Measurements from ENCODE around the gene NLK. TPM values are rescaled to one million over a fixed set of nuclear protein-coding genes. Genes with fewer than 3 reads are reported as not detected.

The NLK gene
- total RNA-seq, 6 experiments from 2014 or later: 8.8 to 10.6 (median 9.9) TPM

DNA sequence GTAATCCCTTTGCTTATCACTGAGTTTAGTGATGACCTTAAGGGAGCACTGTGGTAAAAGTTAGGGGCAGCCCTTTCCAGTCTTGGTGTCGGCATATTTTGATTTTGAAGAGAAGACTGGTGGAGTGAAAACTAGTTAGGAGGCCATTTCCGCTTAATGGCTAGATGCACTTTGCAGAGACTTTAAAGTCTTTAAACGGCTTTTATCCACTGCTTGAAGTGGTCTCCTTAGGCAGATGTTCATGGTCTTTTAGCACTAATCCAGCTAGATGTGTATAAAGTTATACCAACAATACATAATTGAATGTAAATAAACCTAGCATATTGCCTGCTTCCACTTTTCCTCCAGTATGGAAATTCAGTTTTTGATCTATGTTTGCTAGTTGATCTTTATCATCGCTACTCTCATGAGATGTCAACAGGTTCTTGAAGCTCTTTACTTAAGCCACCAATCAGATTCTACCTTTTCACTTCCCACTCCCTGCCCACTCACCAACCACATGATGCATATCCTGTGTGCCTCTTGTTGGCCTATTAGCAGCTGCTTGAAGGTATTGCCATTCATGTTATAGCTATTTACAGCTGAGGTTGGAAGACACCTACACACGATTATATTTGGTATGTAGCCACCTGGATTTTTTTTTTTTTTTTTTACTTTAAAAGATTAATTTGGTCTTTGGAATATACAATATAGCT is 132.0 kb downstream of the NLK start:
- WGBS (ENCODE audit: insufficient coverage, low coverage, low lambda C conversion rate, missing lambda C conversion rate): 68% methylated on average over 5 of the region's 5 CpGs
- TF ChIP-seq, protein P1, sequence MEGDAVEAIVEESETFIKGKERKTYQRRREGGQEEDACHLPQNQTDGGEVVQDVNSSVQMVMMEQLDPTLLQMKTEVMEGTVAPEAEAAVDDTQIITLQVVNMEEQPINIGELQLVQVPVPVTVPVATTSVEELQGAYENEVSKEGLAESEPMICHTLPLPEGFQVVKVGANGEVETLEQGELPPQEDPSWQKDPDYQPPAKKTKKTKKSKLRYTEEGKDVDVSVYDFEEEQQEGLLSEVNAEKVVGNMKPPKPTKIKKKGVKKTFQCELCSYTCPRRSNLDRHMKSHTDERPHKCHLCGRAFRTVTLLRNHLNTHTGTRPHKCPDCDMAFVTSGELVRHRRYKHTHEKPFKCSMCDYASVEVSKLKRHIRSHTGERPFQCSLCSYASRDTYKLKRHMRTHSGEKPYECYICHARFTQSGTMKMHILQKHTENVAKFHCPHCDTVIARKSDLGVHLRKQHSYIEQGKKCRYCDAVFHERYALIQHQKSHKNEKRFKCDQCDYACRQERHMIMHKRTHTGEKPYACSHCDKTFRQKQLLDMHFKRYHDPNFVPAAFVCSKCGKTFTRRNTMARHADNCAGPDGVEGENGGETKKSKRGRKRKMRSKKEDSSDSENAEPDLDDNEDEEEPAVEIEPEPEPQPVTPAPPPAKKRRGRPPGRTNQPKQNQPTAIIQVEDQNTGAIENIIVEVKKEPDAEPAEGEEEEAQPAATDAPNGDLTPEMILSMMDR (IDR thresholded peaks at IDR 0.05): no peak
- no peak for TF ChIP-seq POLR2A (IDR thresholded peaks at IDR 0.05)
- Histone ChIP-seq H3K27me3 (no peaks in the 10 kb centered on the region), H3K27ac (no peak overlapping the region), H3K36me3 (no peaks in the 10 kb centered on the region), H3K9me3 (no peaks in the 10 kb centered on the region), H3K4me1 (peaks cover 0 to 13% (median 3%) of the 10 kb centered on the region in 4 donors), H3K4me3 (no peak overlapping the region)
- no peak for DNase-seq
- no peak for ATAC-seq
- intact Hi-C loops (cut with DNase I): no loop called here

DNA sequence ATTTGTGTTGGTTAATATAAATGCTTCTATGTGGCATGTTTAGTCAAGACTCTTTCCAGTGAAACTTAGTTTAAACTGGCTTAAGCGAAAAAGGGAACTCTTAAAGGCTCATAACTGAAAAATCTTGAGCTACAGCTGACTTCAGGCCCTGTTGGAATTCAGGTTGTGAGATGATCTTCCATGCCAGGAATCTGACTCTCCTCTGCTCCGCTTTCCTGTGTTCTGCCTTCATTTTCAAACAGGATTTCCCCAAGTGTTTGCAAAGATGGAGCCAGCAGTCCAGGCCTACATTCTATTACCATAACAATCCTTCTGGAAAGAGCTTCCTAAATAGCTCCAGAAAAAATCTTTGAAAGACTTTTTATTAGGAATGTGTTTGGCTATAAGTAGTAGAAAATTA is 134.9 kb downstream of the NLK start:
- Histone ChIP-seq H3K4me3 (no peak overlapping the region), H3K27me3 (no peaks in the 10 kb centered on the region), H3K36me3 (no peaks in the 10 kb centered on the region), H3K27ac (no peak overlapping the region), H3K9me3 (no peaks in the 10 kb centered on the region), H3K4me1 (peaks cover 0 to 14% (median 3%) of the 10 kb centered on the region in 4 donors)
- ATAC-seq: no peak
- 90% methylated on average over 2 of the region's 2 CpGs for WGBS (ENCODE audit: insufficient coverage, low coverage, low lambda C conversion rate, missing lambda C conversion rate)
- no peak for DNase-seq
- intact Hi-C loops (cut with DNase I): no loop called here
- no peak for TF ChIP-seq POLR2A (IDR thresholded peaks at IDR 0.05)
- TF ChIP-seq, protein P1 (IDR thresholded peaks at IDR 0.05): no peak

DNA sequence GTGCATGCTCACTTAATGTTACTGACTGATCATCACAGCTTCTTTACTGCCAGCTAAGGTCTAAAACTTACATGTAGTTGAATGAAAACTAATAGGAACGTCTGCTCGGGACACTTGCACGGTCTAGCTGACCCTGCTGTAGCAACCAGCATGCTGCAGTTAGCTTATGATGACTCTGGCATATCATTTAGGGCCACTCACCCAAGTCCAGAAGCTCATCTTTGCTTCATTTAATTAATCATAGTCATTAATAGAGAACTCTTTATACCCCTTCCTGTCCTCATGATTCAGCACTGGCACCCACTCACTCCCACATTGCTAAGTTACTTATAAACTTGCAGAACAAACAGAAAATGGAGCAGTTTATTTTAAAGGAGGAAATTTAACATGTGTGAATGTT is 136.3 kb downstream of the NLK start:
- peaks cover 0 to 14% (median 3%) of the 10 kb centered on the region in 4 donors for H3K4me1 ChIP-seq
- ATAC-seq (peak; percentile 67 to 87 (median 78)), DNase-seq (no peak)
- H3K27ac ChIP-seq: peak overlapping the region in 1 of 3 donors; percentile 31
- no peak overlapping the region for H3K4me3 ChIP-seq
- TF ChIP-seq, protein P1 (IDR thresholded peaks at IDR 0.05): no peak
- TF ChIP-seq POLR2A (IDR thresholded peaks at IDR 0.05): no peak
- no peaks in the 10 kb centered on the region for H3K27me3 ChIP-seq
- H3K36me3 ChIP-seq: no peaks in the 10 kb centered on the region
- H3K9me3 ChIP-seq: no peaks in the 10 kb centered on the region
- WGBS (ENCODE audit: insufficient coverage, low coverage, low lambda C conversion rate, missing lambda C conversion rate): 40% methylated on average over 1 of the region's 3 CpGs
- intact Hi-C loops (cut with DNase I): no loop called here

DNA sequence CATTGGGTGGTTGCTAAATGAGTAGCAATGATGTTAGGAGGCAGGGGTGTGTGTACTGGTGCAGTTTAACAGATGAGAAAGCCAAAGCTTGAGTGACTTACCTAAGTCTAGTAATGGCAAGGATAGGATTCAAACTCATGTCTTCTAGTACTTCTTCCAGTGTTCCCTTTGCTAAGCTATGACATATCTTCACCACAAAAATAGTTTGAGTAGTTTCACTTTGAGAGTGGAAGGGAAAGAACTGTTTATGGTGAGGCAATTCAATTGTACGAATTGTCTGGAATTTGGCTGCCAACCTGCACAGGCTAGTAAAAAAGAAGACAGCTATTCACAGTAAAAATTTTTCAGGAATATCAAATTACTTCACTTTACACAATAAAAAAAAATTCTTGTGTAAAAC is 138.0 kb downstream of the NLK start:
- H3K27ac ChIP-seq: no peak overlapping the region
- ATAC-seq (peak in 1 of 4 donors; percentile 8), DNase-seq (no peak)
- peaks cover 0 to 21% (median 3%) of the 10 kb centered on the region in 4 donors for H3K4me1 ChIP-seq
- no peak overlapping the region for H3K4me3 ChIP-seq
- WGBS (ENCODE audit: insufficient coverage, low coverage, low lambda C conversion rate, missing lambda C conversion rate): 35% methylated on average over 1 of the region's 1 CpG
- H3K9me3 ChIP-seq: no peaks in the 10 kb centered on the region
- TF ChIP-seq, protein P1 (IDR thresholded peaks at IDR 0.05): no peak
- TF ChIP-seq POLR2A (IDR thresholded peaks at IDR 0.05): no peak
- H3K36me3 ChIP-seq: no peaks in the 10 kb centered on the region
- intact Hi-C loops (cut with DNase I): no loop called here
- H3K27me3 ChIP-seq: no peaks in the 10 kb centered on the region
